Body of pancreas (tissue), 4 donors: Measurements from ENCODE around the gene RASD2.

Experiments used
- CTCF ChIP-seq, 7 experiments: fragments of 450-650 bp in 4 of 7; fragments of 200-600 bp in 3 of 7; sonication (generic) in 3 of 7; IDR thresholded peaks; one replicate each; pipeline ENCODE4 v1.5.1; 2016 to 2019; ENCODE audit warnings: antibody characterized with exemption in 7 of 7
- POLR2A ChIP-seq, 3 donors: fragments of 450-650 bp; IDR thresholded peaks; one replicate each; pipeline ENCODE4 v1.6.1; 2016; ENCODE audit warnings: antibody characterized with exemption in 3 of 3, mild to moderate bottlenecking in 2 of 3

GRCh38 chr22:35534091-35534490 lies 6.5 kb upstream of the RASD2 start:
- TF ChIP-seq CTCF (IDR thresholded peaks at IDR 0.05): no peak
- no peak for TF ChIP-seq POLR2A (IDR thresholded peaks at IDR 0.05)
